BJ (cell line): ENCODE data around the gene TNFAIP1. TPM values are rescaled to one million over a fixed set of nuclear protein-coding genes. Genes with fewer than 3 reads are reported as not detected.

Experiments
- CTCF ChIA-PET: fragments of 350-600 bp; formaldehyde crosslinking; extraction: SDS; loops from one replicate; lab custom pipeline; 2021; ENCODE audit warnings: antibody characterized with exemption, inconsistent platforms; lab: Yijun Ruan, JAX
- POLR2A ChIA-PET: fragments of 300-600 bp; sonication (Branson Sonifier 250); formaldehyde crosslinking; extraction: SDS; loops from one replicate; lab custom pipeline; 2021; ENCODE audit warnings: antibody characterized with exemption; lab: Charles Lee
- DNase-seq: peaks from one replicate; pipeline ENCODE4 v3.0.0-alpha.2; 2011; ENCODE audit warnings: low read depth
- H3K27me3 ChIP-seq: 2 replicates; pipeline ENCODE4 v1.6.0; 2011; ENCODE audit warnings: low read length; ENCODE audit not compliant: control insufficient read depth, insufficient read depth
- H3K36me3 ChIP-seq: 2 replicates; pipeline ENCODE4 v1.5.1; 2011; ENCODE audit warnings: low read length; ENCODE audit not compliant: control insufficient read depth, insufficient read depth
- H3K4me3 ChIP-seq: 2 replicates; pipeline ENCODE4 v1.5.1; 2011; ENCODE audit warnings: low read depth, mild to moderate bottlenecking, control low read depth, low read length
- polyA plus RNA-seq: library from polyadenylated mRNA; depleted of rRNA; stranded (reverse); fragments of >200 nt; gene quantifications from 2 replicates; pipeline ENCODE4 v1.2.3, GENCODE V29; 2011
- TF ChIP-seq, protein P1 (sequence below): IDR thresholded peaks from 2 replicates; pipeline ENCODE4 v1.5.1; 2011; ENCODE audit warnings: low read depth, mild to moderate bottlenecking, control low read depth, inconsistent platforms, low read length, moderate library complexity; ENCODE audit not compliant: insufficient read depth

Gene TNFAIP1
- polyA plus RNA-seq, 1 experiment = 166 TPM

GRCh38 chr17:28363776-28364650, 28.5 kb downstream of the TNFAIP1 start:
- Histone ChIP-seq H3K36me3 (peaks cover 21% of the 10 kb centered on the region), H3K27me3 (no peaks in the 10 kb centered on the region), H3K4me3 (no peak overlapping the region)
- POLR2A ChIA-PET = no interaction called here
- CTCF ChIA-PET = no interaction called here
- no peak for DNase-seq
- TF ChIP-seq, protein P1, sequence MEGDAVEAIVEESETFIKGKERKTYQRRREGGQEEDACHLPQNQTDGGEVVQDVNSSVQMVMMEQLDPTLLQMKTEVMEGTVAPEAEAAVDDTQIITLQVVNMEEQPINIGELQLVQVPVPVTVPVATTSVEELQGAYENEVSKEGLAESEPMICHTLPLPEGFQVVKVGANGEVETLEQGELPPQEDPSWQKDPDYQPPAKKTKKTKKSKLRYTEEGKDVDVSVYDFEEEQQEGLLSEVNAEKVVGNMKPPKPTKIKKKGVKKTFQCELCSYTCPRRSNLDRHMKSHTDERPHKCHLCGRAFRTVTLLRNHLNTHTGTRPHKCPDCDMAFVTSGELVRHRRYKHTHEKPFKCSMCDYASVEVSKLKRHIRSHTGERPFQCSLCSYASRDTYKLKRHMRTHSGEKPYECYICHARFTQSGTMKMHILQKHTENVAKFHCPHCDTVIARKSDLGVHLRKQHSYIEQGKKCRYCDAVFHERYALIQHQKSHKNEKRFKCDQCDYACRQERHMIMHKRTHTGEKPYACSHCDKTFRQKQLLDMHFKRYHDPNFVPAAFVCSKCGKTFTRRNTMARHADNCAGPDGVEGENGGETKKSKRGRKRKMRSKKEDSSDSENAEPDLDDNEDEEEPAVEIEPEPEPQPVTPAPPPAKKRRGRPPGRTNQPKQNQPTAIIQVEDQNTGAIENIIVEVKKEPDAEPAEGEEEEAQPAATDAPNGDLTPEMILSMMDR = no peak

DNA sequence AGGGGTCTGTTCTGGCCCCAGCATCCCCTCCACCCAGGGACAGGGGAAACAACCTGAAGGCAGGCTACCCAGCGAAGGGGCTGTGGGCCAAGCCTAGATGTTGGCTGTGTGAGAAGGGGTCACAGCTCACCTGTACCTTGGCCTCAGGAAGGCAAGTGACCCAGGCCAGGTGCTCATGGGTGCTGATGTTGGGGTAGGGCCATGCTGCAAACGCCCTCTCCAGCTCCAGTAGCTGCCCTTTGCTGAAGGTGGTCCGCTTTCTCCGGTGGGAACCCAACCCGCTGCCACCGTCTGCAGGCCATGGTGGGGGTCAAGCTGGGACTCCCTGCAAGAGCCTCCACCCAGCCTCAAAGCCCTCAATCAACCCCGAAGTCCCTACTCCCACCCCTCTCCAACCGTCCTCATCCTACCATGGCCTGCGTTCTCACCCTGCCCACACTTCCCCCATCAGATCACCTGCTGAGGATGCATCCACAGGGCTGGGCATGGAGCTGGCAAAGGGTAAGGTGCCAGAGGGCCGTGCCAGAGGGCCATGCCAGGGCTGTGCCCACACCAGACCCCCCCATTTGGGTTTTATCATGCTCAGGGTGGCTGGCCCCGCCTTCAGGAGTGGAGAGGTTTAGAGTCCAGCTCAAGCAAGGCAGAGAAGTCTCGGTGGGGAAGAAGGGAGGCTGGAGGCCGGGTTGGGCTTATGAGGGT, 29.3 kb downstream of the TNFAIP1 start, which contains the start of gene SEBOX:
SEBOX (minus strand) TSS at position 535 of the 699 bp plus-strand sequence; CDS start at position 487, 48 bp downstream.
- no peak for DNase-seq
- Histone ChIP-seq H3K4me3 (no peak within 1 kb of the TSS), H3K27me3 (no peaks in the 10 kb centered on the region), H3K36me3 (peaks cover 21% of the 10 kb centered on the region)
- ChIA-PET CTCF (no interaction called here), POLR2A (no interaction called here)
- TF ChIP-seq, protein P1 = no peak

- H3K4me3 ChIP-seq = no peak overlapping the region
- peaks cover 17% of the 10 kb centered on the region for H3K36me3 ChIP-seq
- POLR2A ChIA-PET = no interaction called here
- TF ChIP-seq, protein P1 = no peak
- CTCF ChIA-PET = no interaction called here
- DNase-seq = no peak
- H3K27me3 ChIP-seq = no peaks in the 10 kb centered on the region
These were observed 29.9 kb downstream of the TNFAIP1 start for GRCh38 chr17:28365487-28365886.

DNA sequence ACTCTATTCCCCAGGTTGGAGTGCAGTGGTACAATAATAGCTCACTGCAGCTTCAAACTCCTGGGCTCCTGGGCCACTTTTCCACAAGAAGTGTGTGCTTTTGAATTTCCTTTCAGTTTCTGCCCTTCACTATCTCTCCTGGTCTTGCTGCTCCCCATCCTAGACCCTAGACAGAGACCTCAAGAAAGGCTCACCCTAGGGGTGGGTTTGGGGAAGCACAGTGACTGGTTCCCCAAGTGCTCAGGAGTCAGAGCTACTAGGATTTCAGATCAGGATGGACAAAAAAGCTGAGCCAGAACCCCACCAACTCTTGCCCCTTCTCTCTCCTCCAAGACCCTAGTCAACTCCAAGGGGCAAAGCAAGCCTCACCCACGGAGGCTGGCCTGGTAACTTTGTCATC, 31.0 kb downstream of the TNFAIP1 start:
- DNase-seq = no peak
- TF ChIP-seq, protein P1 = no peak
- Histone ChIP-seq H3K4me3 (no peak overlapping the region), H3K27me3 (no peaks in the 10 kb centered on the region), H3K36me3 (peaks cover 8% of the 10 kb centered on the region)
- CTCF ChIA-PET = interaction anchor here (0.9 to 1.4 kb wide), 2 partner anchors 20 to 51 kb away, joined by 4 to 5 read pairs; no protein-coding TSS in a partner anchor
- POLR2A ChIA-PET = no interaction called here

DNA sequence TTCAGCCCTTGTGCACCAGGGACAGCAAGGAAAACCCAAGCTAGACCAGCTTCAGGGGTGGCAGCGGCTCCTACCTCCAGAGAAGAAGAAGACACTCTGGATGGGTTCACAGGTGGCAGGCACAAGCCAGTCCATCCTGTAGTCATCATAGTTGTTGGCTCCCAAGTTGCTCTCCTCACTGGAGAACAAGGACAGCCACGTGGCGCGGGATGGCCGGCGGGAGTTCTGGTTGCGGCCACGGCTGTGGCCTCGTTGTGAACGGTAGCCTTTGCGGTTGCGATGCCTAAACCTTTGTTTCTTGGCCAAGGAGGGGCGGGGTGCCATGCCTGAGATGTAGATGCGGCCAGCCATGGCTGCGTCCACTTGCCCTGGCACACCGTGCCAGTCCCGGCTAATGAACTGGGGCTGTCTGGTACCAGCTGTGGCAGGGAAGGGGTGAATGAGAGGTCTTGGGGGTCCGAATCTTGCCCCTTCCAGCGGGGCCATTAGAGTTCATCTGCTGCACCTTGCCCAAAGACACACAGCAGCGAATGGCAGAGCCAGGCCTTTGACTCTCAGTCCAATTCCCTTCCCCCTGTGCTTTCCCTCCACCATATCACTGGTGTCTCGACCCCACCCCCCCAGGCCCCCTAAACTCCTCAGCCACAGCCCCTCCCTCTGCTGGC, 32.2 kb downstream of the TNFAIP1 start:
- Histone ChIP-seq H3K27me3 (no peaks in the 10 kb centered on the region), H3K4me3 (no peak overlapping the region), H3K36me3 (peaks cover 4% of the 10 kb centered on the region)
- CTCF ChIA-PET = interaction anchor here (0.6 to 1.8 kb wide), 3 partner anchors 21 to 480 kb away, joined by 4 to 5 read pairs (median 5); no protein-coding TSS in a partner anchor
- POLR2A ChIA-PET = no interaction called here
- TF ChIP-seq, protein P1 = no peak
- no peak for DNase-seq
